Progenitor cell of endocrine pancreas (in vitro differentiated cells): ENCODE data around the gene WWC1. TPM values are rescaled to one million over a fixed set of nuclear protein-coding genes. Genes with fewer than 3 reads are reported as not detected.
"Not testable (repeated sequence)": the region's sequence is repeated elsewhere in the genome, so short reads cannot be mapped to it uniquely, and the experiment has no call there.

ENCODE experiments used
- DNase-seq: peaks from one replicate; pipeline ENCODE4 v3.0.0; 2021; ENCODE audit warnings: low spot score; ENCODE audit not compliant: unreplicated experiment
- H3K27ac Mint-ChIP-seq: 2 replicates; pipeline ENCODE4 v1.8.0; 2021; ENCODE audit warnings: mild to moderate bottlenecking, moderate library complexity, mixed read lengths
- H3K27me3 Mint-ChIP-seq: 2 replicates; pipeline ENCODE4 v1.8.0; 2021; ENCODE audit warnings: mixed read lengths
- H3K36me3 Mint-ChIP-seq: 2 replicates; pipeline ENCODE4 v1.8.0; 2022; ENCODE audit warnings: mixed read lengths; ENCODE audit not compliant: insufficient read depth
- H3K4me1 Mint-ChIP-seq: 2 replicates; pipeline ENCODE4 v1.8.0; 2021; ENCODE audit warnings: low read depth, mixed read lengths
- H3K4me3 Mint-ChIP-seq: 2 replicates; pipeline ENCODE4 v1.8.0; 2021; ENCODE audit warnings: low read depth, mild to moderate bottlenecking, moderate library complexity, mixed read lengths
- H3K9me3 Mint-ChIP-seq: 2 replicates; pipeline ENCODE4 v1.8.0; 2021; ENCODE audit warnings: low read depth, mixed read lengths
- CTCF ChIP-seq: fragments of 200-600 bp; sonication (generic); IDR thresholded peaks from one replicate; pipeline ENCODE4 v1.5.0; 2021; ENCODE audit warnings: antibody characterized with exemption, mild to moderate bottlenecking; ENCODE audit not compliant: unreplicated experiment
- total RNA-seq: library from RNA; stranded (reverse); gene quantifications from 2 replicates; pipeline ENCODE4 v1.2.1, GENCODE V29; 2021

WWC1 gene
- total RNA-seq, 1 donor from 2014 or later: 62.3 TPM

DNA sequence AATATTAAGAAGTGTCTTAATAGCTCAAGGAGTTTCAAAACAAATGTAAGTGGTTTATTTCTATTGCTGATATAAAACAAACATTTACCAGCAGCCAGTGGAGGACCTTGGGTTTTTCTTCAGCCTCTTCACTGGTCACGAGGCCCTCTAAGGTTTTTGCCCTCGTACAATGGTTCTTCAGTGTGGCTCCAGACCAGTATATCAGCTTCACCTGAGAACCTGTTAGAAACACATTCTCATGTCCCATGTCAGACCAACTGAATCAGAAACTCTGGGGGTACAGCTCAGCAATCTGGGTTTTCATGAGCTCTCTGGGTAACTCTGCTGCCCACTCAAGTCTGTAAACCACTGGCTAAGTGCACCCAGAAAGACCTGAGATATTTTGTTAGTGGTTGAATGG, 12.9 kb downstream of the WWC1 start:
- peaks cover 54% of the 10 kb centered on the region for H3K4me1 Mint-ChIP-seq
- H3K36me3 Mint-ChIP-seq: peaks cover 11% of the 10 kb centered on the region
- no peaks in the 10 kb centered on the region for H3K9me3 Mint-ChIP-seq
- no peak for TF ChIP-seq CTCF
- no peak overlapping the region for H3K27ac Mint-ChIP-seq
- no peak for DNase-seq
- no peak overlapping the region for H3K4me3 Mint-ChIP-seq
- no peaks in the 10 kb centered on the region for H3K27me3 Mint-ChIP-seq

GRCh38 chr5:168305281-168305680, 13.8 kb downstream of the WWC1 start:
- peaks cover 48% of the 10 kb centered on the region for H3K4me1 Mint-ChIP-seq
- peak overlapping the region; percentile 80 for H3K27ac Mint-ChIP-seq
- no peaks in the 10 kb centered on the region for H3K9me3 Mint-ChIP-seq
- no peak for DNase-seq
- H3K27me3 Mint-ChIP-seq: no peaks in the 10 kb centered on the region
- H3K4me3 Mint-ChIP-seq: no peak overlapping the region
- peaks cover 13% of the 10 kb centered on the region for H3K36me3 Mint-ChIP-seq
- no peak for TF ChIP-seq CTCF

DNA sequence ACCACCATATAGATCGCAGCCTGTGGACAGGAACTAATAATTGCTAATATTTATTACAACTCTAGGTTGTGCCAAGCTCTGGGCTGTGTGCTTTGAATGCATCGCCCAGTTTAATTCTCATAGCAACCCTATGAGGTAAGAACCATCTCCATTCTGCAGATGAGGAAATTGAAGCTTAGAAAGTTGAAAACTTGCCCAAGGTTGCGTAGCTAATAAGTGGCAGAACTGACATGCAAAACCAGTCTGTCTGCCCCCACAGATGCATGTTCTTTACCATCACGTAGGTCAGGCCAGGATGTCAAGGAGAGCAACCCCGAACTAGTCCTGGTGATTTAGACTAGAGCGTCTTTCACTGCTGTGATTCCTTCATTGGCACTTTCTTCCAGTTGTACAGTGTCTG, 15.6 kb downstream of the WWC1 start:
- H3K27ac Mint-ChIP-seq: no peak overlapping the region
- H3K9me3 Mint-ChIP-seq: no peaks in the 10 kb centered on the region
- no peak for TF ChIP-seq CTCF
- peaks cover 39% of the 10 kb centered on the region for H3K4me1 Mint-ChIP-seq
- DNase-seq: no peak
- H3K4me3 Mint-ChIP-seq: no peak overlapping the region
- no peaks in the 10 kb centered on the region for H3K27me3 Mint-ChIP-seq
- H3K36me3 Mint-ChIP-seq: peaks cover 8% of the 10 kb centered on the region

- no peaks in the 10 kb centered on the region for H3K27me3 Mint-ChIP-seq
- H3K36me3 Mint-ChIP-seq: peaks cover 7% of the 10 kb centered on the region
- no peak for DNase-seq
- H3K9me3 Mint-ChIP-seq: no peaks in the 10 kb centered on the region
- peaks cover 32% of the 10 kb centered on the region for H3K4me1 Mint-ChIP-seq
- H3K27ac Mint-ChIP-seq: no peak overlapping the region
- H3K4me3 Mint-ChIP-seq: no peak overlapping the region
- TF ChIP-seq CTCF: no peak
Measured at GRCh38 chr5:168307925-168308584, 16.6 kb downstream of the WWC1 start.

DNA sequence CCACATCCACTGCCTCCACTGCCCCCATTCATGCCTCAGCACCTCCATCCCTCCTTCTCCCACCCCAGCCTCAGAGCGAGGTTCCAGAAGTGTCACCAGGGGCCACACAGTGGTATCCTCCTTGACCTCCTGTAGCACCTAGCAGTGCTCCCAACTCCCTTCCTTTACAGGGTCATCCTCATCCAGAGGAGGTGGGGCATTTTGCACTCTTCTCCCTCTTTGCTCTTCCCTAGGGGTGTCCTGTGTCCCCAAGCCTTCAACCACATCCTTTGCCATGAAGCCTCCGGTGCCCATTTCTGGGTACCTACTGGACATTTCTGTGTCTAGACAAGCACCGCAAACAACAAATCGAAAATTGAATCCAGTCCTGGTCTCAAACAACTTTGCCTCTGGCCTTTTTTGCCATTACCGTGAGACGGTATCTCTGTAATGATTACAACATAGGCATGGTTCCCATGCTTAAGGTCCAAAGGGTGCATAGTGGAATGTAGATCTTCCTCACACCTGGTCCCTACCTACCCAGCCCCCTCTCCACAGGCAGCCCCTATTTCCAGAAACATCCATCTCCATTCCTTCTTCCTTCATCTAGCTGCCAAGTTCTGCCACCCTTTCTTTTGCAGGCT, 17.6 kb downstream of the WWC1 start:
- Mint-ChIP-seq H3K27me3 (no peaks in the 10 kb centered on the region), H3K4me3 (no peak overlapping the region), H3K4me1 (peaks cover 35% of the 10 kb centered on the region), H3K27ac (peak overlapping the region; percentile 83), H3K36me3 (peaks cover 7% of the 10 kb centered on the region), H3K9me3 (no peaks in the 10 kb centered on the region)
- no peak for TF ChIP-seq CTCF
- DNase-seq: no peak

DNA sequence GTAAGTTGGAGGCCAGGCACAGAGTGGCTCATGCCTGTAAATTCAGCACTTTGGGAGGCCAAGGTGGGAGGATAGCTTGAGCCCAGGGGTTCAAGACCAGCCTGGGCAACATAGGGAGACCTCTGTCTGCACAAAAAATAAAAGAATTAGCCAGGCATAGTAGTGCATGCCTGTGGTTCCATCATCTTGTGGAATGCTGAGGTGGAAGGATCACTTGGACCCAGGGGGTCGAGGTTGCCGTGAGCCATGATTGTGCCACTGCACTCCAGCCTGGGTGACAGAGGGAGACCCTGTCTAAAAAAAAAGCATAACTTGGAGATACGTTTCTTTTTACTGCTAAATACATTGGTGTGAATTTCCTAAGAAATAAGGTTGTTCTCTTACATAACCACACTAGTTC, 19.1 kb downstream of the WWC1 start:
- H3K27ac Mint-ChIP-seq, H3K4me3 Mint-ChIP-seq: not testable (repeated sequence)
- peaks cover 44% of the 10 kb centered on the region for H3K4me1 Mint-ChIP-seq

More for the DNA sequence above, 19.1 kb downstream of the WWC1 start:
- not testable (repeated sequence) for H3K9me3 Mint-ChIP-seq, H3K27me3 Mint-ChIP-seq, DNase-seq, H3K36me3 Mint-ChIP-seq
